Measurements from ENCODE around the gene UTP20.

The UTP20 gene

GRCh38 chr12:101436136-101436535 is 156.2 kb downstream of the UTP20 start:
- DNase-seq (ENCODE audit: low spot score) = no peak

Data from hematopoietic multipotent progenitor cell treated with erythropoietin and hydrocortisone succinate and interleukin-3 and kit ligand, for 15 days (in vitro differentiated cells).